GM21447 (cell line): ENCODE measurements around the gene MGME1.

Experiments used
- ATAC-seq: cut with Tn5 transposase; IDR thresholded peaks from one replicate; pipeline ENCODE4 v1.9.1; 2021; ENCODE audit not compliant: unreplicated experiment

MGME1 gene

GRCh38 chr20:17992224-17992637, 23.4 kb downstream of the MGME1 start:
- ATAC-seq, result no peak

GRCh38 chr20:17992847-17993513, 24.2 kb downstream of the MGME1 start:
- ATAC-seq, result no peak

- no peak for ATAC-seq
Measured at GRCh38 chr20:17993546-17993945, 24.7 kb downstream of the MGME1 start.

GRCh38 chr20:17995967-17996819, 27.4 kb downstream of the MGME1 start:
- no peak for ATAC-seq

DNA sequence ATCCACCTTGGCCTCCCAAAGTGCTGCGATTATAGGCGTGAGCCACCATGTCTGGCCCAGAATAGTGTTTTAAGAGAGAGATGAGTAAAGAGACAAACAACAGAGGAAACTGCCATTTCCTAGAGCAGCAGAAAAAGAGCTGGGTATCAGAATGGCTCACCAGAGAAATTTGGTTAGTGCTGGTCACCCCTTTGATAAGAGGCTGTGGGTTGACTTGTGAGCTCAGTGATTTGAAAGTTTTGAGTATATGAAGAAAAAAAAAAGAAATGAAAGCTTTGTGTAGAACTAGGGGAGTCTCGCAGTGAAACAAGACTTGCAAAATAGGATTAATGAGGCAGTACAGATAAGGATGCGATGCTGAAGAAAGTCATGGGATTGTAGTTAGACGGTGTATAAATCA, 29.6 kb downstream of the MGME1 start:
- no peak for ATAC-seq

DNA sequence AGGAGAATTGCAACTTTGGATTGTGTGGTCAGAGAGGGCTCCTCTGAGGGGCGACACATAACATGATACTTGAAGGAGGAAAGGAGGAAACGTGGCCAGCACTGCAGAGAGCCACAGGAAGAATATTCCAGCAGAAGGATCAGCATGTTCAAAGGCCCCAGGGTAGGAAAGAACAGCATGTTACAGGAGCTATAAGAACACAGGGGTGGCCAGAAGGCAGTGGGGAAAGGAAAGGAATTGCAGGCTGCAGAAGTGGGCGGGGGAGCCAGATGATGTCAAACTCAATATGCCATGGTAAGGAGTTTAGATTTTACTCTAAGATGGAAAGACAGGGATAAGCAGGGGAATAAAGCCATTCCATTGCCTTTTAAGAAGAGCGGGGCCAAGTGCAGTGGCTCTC, 30.7 kb downstream of the MGME1 start:
- no peak for ATAC-seq

- no peak for ATAC-seq
Measured at GRCh38 chr20:18001131-18001921, 32.5 kb downstream of the MGME1 start.

GRCh38 chr20:18003897-18004296, 35.1 kb downstream of the MGME1 start:
- no peak for ATAC-seq

- ATAC-seq, result no peak
Measured at GRCh38 chr20:18004384-18005031, 35.7 kb downstream of the MGME1 start.

- peak; percentile 93 for ATAC-seq
Measured at GRCh38 chr20:18005170-18005989, 36.6 kb downstream of the MGME1 start.

- ATAC-seq, result no peak
Measured at GRCh38 chr20:18005990-18006364, 37.2 kb downstream of the MGME1 start.

GRCh38 chr20:18006684-18007083, 37.9 kb downstream of the MGME1 start:
- ATAC-seq, result no peak

- no peak for ATAC-seq
Measured at GRCh38 chr20:18007534-18008292, 38.9 kb downstream of the MGME1 start.

GRCh38 chr20:18009116-18009515, 40.3 kb downstream of the MGME1 start:
- ATAC-seq, result no peak

GRCh38 chr20:18011482-18011881, 42.7 kb downstream of the MGME1 start:
- no peak for ATAC-seq

GRCh38 chr20:18011951-18012645, 43.3 kb downstream of the MGME1 start:
- ATAC-seq, result no peak

DNA sequence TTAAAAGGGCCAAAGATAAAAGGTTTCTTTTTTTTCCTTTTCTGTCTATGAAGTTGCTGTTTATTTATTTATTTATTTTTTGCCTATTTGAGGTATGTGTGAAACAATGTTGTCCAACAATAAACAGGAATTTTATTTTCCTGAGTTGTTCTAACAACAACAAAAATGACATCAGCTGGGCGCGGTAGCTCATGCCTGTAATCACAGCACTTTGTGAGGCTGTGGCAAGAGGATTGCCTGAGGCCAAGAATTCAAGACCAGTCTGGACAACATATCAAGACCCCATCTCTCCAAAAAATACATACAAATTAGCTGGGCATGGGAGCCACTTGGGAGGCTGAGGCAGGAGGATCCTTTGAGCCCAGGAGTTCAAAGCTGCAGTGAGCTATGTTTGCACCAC, 44.1 kb downstream of the MGME1 start:
- ATAC-seq, result no peak

DNA sequence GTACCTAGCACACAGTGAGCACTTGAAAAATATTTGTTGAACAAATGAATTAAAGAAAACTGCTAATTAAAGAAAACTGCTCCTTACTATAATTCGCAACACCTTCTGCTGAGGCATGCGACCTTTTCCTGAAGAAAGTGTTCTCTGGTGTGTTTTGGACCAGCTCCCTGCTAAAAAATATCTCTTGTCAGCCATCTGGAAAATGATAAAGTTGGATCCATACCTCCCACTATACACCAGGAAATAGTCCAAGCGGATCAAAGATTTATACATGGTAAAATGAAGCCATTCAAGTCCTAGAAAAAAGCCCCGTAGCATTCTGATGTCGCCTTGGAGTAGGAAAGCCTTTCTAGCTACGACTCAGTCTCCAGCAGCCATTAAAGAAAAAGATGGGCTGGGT, 45.6 kb downstream of the MGME1 start:
- no peak for ATAC-seq

- ATAC-seq, result no peak
Measured at GRCh38 chr20:18016772-18017171, 48.0 kb downstream of the MGME1 start.
